Lower lobe of right lung (tissue), 2 donors: ENCODE data around the gene ARAP1. TPM values are rescaled to one million over a fixed set of nuclear protein-coding genes. Genes with fewer than 3 reads are reported as not detected.

ENCODE experiments used
- ATAC-seq, 2 donors: fragments of 200-7000 bp; cut with Tn5 transposase; one replicate each; pipeline ENCODE4 v1.9.1; 2020 to 2022; ENCODE audit warnings: mild to moderate bottlenecking in 2 of 2, moderate library complexity in 2 of 2
- DNase-seq: peaks from one replicate; pipeline ENCODE4 v3.0.0-alpha.2; 2020
- H3K27ac ChIP-seq: fragments of 200-600 bp; one replicate; pipeline ENCODE4 v1.8.0; 2022
- H3K27me3 ChIP-seq: fragments of 200-600 bp; one replicate; pipeline ENCODE4 v1.8.0; 2022; ENCODE audit warnings: low read depth
- H3K36me3 ChIP-seq: fragments of 200-600 bp; one replicate; pipeline ENCODE4 v1.8.0; 2022; ENCODE audit warnings: mild to moderate bottlenecking
- H3K4me1 ChIP-seq: fragments of 200-600 bp; one replicate; pipeline ENCODE4 v1.8.0; 2022
- H3K4me3 ChIP-seq: fragments of 200-600 bp; one replicate; pipeline ENCODE4 v1.8.0; 2022; ENCODE audit warnings: mild to moderate bottlenecking
- H3K9me3 ChIP-seq: fragments of 200-600 bp; one replicate; pipeline ENCODE4 v1.8.0; 2022
- CTCF ChIP-seq: fragments of 200-600 bp; IDR thresholded peaks from one replicate; pipeline ENCODE4 v1.8.0; 2022; ENCODE audit warnings: antibody characterized with exemption, mild to moderate bottlenecking
- intact Hi-C: fragments of 100-400 bp; cut with DNase I; formaldehyde crosslinking; loops from one replicate; pipeline ENCODE4 v1.11.0; 2022
- total RNA-seq: library from RNA; stranded (reverse); fragmentation: NEBNext Ultra II Directional; extraction: Animal tissue kit (Norgen Biotek cat#: 25700); gene quantifications from one replicate; pipeline ENCODE4 v1.2.1, GENCODE V29; 2021
- donor health status: DM: no; HTN: yes; CAD: no; lungs with severe emphysema.

Gene ARAP1
- total RNA-seq, 1 donor from 2014 or later: 276 TPM

DNA sequence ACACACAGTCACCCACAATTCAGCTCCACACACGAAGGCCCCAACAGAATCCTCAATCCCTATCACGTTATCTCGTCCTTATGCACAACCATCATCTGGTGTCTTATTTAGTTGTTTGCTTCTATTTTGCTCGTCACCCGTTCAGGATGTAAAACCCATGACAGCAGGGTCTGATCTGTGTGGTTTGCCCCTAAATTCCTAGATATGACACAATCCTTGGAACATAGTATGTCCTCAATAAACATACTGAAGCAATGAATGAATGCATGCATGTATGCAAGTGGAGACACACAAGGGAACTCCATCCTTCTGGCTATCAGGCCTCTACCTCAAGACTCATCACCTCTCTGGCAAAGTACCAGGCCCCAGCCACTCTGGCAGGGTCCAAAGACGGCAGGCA is 21.5 kb upstream of the ARAP1 start:
- no peak for TF ChIP-seq CTCF
- no peak for DNase-seq
- Histone ChIP-seq H3K27me3 (no peaks in the 10 kb centered on the region), H3K27ac (no peak overlapping the region), H3K9me3 (no peaks in the 10 kb centered on the region), H3K36me3 (no peaks in the 10 kb centered on the region), H3K4me1 (peaks cover 26% of the 10 kb centered on the region), H3K4me3 (no peak overlapping the region)
- intact Hi-C loops: no loop called here
- no peak for ATAC-seq

DNA sequence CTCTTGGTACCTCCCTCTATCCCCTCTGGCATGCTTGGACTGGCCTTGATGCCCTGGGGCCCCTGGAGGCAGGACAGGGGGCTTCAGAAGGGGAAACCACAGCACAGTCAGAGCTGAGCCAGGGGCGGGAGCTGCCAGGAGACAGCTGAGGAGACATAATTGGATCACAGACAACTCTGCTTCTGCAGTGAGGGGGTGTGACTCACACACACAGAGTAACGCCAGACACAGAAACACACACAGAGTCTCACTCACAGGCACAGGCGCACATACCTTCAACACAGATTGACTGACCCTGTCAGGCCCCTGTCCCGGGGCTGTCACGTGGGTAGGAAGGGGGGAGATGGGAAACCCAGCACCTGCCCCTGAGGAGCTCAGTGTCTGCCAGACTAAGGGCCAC is 21.1 kb upstream of the ARAP1 start:
- intact Hi-C loops: no loop called here
- H3K27ac ChIP-seq: no peak overlapping the region
- H3K36me3 ChIP-seq: no peaks in the 10 kb centered on the region
- H3K9me3 ChIP-seq: no peaks in the 10 kb centered on the region
- DNase-seq: no peak
- H3K27me3 ChIP-seq: no peaks in the 10 kb centered on the region
- TF ChIP-seq CTCF: no peak
- peaks cover 22% of the 10 kb centered on the region for H3K4me1 ChIP-seq
- no peak for ATAC-seq
- no peak overlapping the region for H3K4me3 ChIP-seq

DNA sequence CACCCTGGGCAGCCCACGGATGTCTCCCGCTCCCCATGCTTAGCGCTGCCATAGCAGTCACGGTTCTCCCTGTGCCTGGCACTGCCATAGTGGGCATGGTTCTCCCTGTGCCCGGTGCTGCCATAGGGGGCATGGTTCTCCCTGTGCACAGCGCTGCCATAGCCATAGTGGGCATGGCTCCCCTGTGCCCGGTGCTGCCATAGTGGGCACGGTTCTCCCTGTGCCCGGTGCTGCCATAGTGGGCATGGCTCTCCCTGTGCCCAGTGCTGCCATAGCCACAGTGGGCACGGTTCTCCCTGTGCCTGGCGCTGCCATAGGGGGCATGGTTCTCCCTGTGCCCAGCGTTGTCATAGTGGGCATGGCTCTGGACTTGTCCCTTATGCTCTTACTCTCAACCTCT is 19.9 kb upstream of the ARAP1 start:
- no peak for TF ChIP-seq CTCF
- DNase-seq (no peak), ATAC-seq (no peak)
- H3K36me3 ChIP-seq: no peaks in the 10 kb centered on the region
- H3K4me1 ChIP-seq: peaks cover 12% of the 10 kb centered on the region
- no peaks in the 10 kb centered on the region for H3K9me3 ChIP-seq
- H3K27ac ChIP-seq: no peak overlapping the region
- intact Hi-C loops: no loop called here
- H3K27me3 ChIP-seq: no peaks in the 10 kb centered on the region
- no peak overlapping the region for H3K4me3 ChIP-seq

DNA sequence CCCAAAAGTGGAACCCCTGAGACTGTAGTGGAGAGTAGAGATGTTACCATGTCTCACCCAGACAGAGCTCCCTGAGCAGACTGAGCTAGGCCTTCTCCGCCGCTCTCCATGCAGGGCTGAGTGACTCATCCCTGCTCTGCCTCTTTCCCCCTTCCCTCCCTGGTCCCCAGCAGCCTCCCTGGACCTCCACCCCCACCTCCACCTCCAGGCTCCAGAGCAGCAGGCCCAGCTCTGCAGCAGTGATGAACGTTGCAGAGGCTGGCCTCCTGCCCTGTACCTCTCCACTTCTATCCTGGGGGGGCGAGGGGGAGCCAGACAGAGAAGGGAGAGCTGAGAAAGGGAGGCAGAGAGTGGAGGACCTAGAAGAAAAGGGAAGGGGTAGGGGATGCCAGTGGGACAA is 19.3 kb upstream of the ARAP1 start:
- Histone ChIP-seq H3K36me3 (no peaks in the 10 kb centered on the region), H3K27ac (no peak overlapping the region), H3K27me3 (no peaks in the 10 kb centered on the region), H3K9me3 (no peaks in the 10 kb centered on the region), H3K4me3 (no peak overlapping the region), H3K4me1 (peaks cover 7% of the 10 kb centered on the region)
- DNase-seq (no peak), ATAC-seq (no peak)
- TF ChIP-seq CTCF: no peak
- intact Hi-C loops: no loop called here

DNA sequence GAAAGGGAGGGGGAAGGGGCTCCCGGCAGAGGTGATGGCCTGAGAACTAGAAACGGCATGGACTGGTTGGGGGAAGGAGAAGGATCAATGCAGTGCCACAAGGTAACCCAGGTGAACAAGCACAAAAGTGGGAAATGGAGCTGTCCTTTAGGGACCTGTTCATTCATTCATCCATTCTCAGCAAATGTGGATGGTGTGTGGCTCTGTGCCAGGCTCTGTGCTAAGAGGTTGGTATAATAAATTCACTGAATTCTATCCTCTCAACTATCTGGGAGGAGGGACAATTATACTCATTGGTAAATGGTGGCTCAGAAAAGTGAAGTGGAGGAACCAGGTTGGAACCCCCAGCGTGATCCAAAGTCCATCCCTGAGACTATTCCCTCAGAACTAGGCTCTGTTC is 18.6 kb upstream of the ARAP1 start:
- intact Hi-C loops: no loop called here
- H3K27ac ChIP-seq: no peak overlapping the region
- H3K27me3 ChIP-seq: no peaks in the 10 kb centered on the region
- DNase-seq (no peak), ATAC-seq (no peak)
- no peak for TF ChIP-seq CTCF
- H3K4me1 ChIP-seq: no peaks in the 10 kb centered on the region
- no peaks in the 10 kb centered on the region for H3K9me3 ChIP-seq
- no peak overlapping the region for H3K4me3 ChIP-seq
- no peaks in the 10 kb centered on the region for H3K36me3 ChIP-seq

DNA sequence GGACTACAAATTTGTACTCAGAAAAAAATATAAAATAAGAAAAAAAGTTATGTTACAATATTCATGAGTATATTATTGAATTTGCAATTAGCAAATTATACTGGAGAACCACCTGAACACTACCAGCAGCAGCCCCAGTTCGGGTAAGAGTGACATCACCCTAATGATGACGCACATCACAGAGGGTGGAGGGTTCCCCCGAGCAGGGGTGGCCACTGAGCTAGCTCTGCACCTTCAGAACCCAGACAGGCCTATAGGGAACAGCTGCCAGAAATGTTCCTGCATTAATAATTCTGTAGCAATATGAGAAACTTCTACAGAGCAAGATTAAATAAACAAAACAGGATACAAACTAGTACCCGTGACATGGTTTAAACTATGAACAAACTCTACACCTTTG is 17.5 kb upstream of the ARAP1 start:
- intact Hi-C loops: no loop called here
- ATAC-seq: no peak
- DNase-seq: no peak

More for the DNA sequence above, 17.5 kb upstream of the ARAP1 start:
- Histone ChIP-seq H3K4me1 (peaks cover 2% of the 10 kb centered on the region), H3K36me3 (no peaks in the 10 kb centered on the region), H3K27me3 (no peaks in the 10 kb centered on the region), H3K9me3 (no peaks in the 10 kb centered on the region), H3K27ac (no peak overlapping the region), H3K4me3 (no peak overlapping the region)
- TF ChIP-seq CTCF: no peak
